OCI-LY7 (cell line): Measurements from ENCODE around the gene THG1L. TPM values are rescaled to one million over a fixed set of nuclear protein-coding genes. Genes with fewer than 3 reads are reported as not detected.

Experiments used
- BruUV-seq: library from RNA; stranded (reverse); fragments of 400-500 nt; replicated peaks from 2 replicates; lab custom pipeline; 2021; lab: Mats Ljungman, UMichigan
- CTCF ChIA-PET: fragments of 300-600 bp; sonication (Branson Sonifier 250); formaldehyde crosslinking; loops from one replicate; lab custom pipeline; 2022; ENCODE audit warnings: antibody characterized with exemption; ENCODE audit not compliant: unreplicated experiment; lab: Charles Lee
- POLR2A ChIA-PET: fragments of 300-600 bp; sonication (Branson Sonifier 250); formaldehyde crosslinking; loops from one replicate; lab custom pipeline; 2022; ENCODE audit warnings: antibody characterized with exemption; lab: Charles Lee
- DNase-seq: peaks from one replicate; pipeline ENCODE4 v3.0.0-alpha.2; 2015; ENCODE audit warnings: low spot score
- H2AFZ ChIP-seq: fragments of 200-600 bp; sonication (generic), shearing (Covaris generic); 2 replicates; pipeline ENCODE4 v1.6.1; 2014; ENCODE audit warnings: mild to moderate bottlenecking, antibody characterized with exemption, low read length, moderate library complexity
- H3K27ac ChIP-seq: fragments of 200-600 bp; sonication (generic); 2 replicates; pipeline ENCODE4 v1.5.1; 2014; ENCODE audit warnings: mixed run types, low read depth, mild to moderate bottlenecking, moderate library complexity, low read length, inconsistent platforms; ENCODE audit not compliant: poor library complexity, severe bottlenecking
- H3K36me3 ChIP-seq: fragments of 200-600 bp; sonication (generic); 2 replicates; pipeline ENCODE4 v1.6.1; 2014; ENCODE audit warnings: mild to moderate bottlenecking, antibody characterized with exemption, low read length, moderate library complexity, mixed read lengths; ENCODE audit not compliant: insufficient read depth
- H3K4me1 ChIP-seq: fragments of 200-600 bp; sonication (generic); 2 replicates; pipeline ENCODE4 v1.5.1; 2014; ENCODE audit warnings: mild to moderate bottlenecking, low read length; ENCODE audit not compliant: insufficient read depth, poor library complexity, severe bottlenecking
- H3K4me2 ChIP-seq: fragments of 200-600 bp; sonication (generic); 2 replicates; pipeline ENCODE4 v1.6.1; 2014; ENCODE audit warnings: mild to moderate bottlenecking, low read length
- H3K4me3 ChIP-seq: fragments of 200-600 bp; sonication (generic); 2 replicates; pipeline ENCODE4 v1.5.1; 2014; ENCODE audit warnings: mild to moderate bottlenecking, low read depth, low read length; ENCODE audit not compliant: poor library complexity, severe bottlenecking
- H3K79me2 ChIP-seq: fragments of 200-600 bp; sonication (generic); 2 replicates; pipeline ENCODE4 v1.6.1; 2016; ENCODE audit warnings: low read depth, mild to moderate bottlenecking, low read length, moderate library complexity, mixed read lengths; ENCODE audit not compliant: insufficient read depth
- H3K9me2 ChIP-seq: fragments of 200-600 bp; sonication (generic); 2 replicates; pipeline ENCODE4 v1.6.1; 2016; ENCODE audit warnings: mild to moderate bottlenecking, low read length, mixed read lengths; ENCODE audit not compliant: insufficient read depth
- H3K9me3 ChIP-seq: fragments of 200-600 bp; sonication (generic); 2 replicates; pipeline ENCODE4 v1.6.1; 2014; ENCODE audit warnings: mild to moderate bottlenecking, mixed run types, low read length, mixed read lengths
- H4K20me1 ChIP-seq: fragments of 200-600 bp; sonication (generic); 2 replicates; pipeline ENCODE4 v1.6.1; 2014; ENCODE audit warnings: mild to moderate bottlenecking, antibody characterized with exemption, low read length, moderate library complexity, mixed read lengths; ENCODE audit not compliant: insufficient read depth
- CTCF ChIP-seq: fragments of 200-600 bp; sonication (generic); conservative IDR thresholded peaks from 2 replicates; pipeline ENCODE4 v1.5.1; 2014; ENCODE audit warnings: mild to moderate bottlenecking, antibody characterized with exemption, low read length, moderate library complexity, mixed read lengths
- EZH2phosphoT487 ChIP-seq: fragments of 200-600 bp; sonication (generic); IDR thresholded peaks from 2 replicates; pipeline ENCODE4 v1.6.1; 2018; ENCODE audit warnings: low read depth, borderline replicate concordance, mild to moderate bottlenecking, mixed run types, antibody characterized with exemption, low read length, moderate library complexity, mixed read lengths
- intact Hi-C: fragments of 100-400 bp; cut with micrococcal nuclease; formaldehyde crosslinking; loops from one replicate; pipeline ENCODE4 v1.10.0; 2022; ENCODE audit not compliant: unreplicated experiment
- total RNA-seq, 2 experiments: library from RNA; depleted of rRNA in 1 of 2; stranded (reverse); fragments of >200 nt in 1 of 2; shearing (Covaris generic) in 1 of 2; gene quantifications; 2 replicates each; pipeline ENCODE4 v1.2.3, GENCODE V29; 2014 to 2022

Gene THG1L
- total RNA-seq, 2 experiments from 2014 or later: 18.5 to 20.7 TPM

GRCh38 chr5:157761690-157762621, 30.7 kb downstream of the THG1L start:
- intact Hi-C loops: loop anchor here (1.0 to 2.0 kb wide), 3 partner anchors 187 to 1371 kb away; no protein-coding TSS in a partner anchor
- no peak overlapping the region for H2AFZ ChIP-seq
- no peak overlapping the region for H3K4me2 ChIP-seq
- peaks cover 11% of the 10 kb centered on the region for H3K4me1 ChIP-seq
- H3K27ac ChIP-seq: no peak overlapping the region
- H3K9me2 ChIP-seq: no peaks in the 10 kb centered on the region
- peak; percentile 79 for DNase-seq
- no peaks in the 10 kb centered on the region for H3K9me3 ChIP-seq
- no TSS peak for BruUV-seq
- H3K36me3 ChIP-seq: peaks cover 29% of the 10 kb centered on the region; the same call in 1 of the 2 replicates
- ChIA-PET POLR2A (interaction anchor here (0.9 kb wide), 1 partner anchor 187 kb away, joined by 3 read pairs; no protein-coding TSS in a partner anchor), CTCF (interaction anchor here (0.5 to 1.0 kb wide), 3 partner anchors 69 to 378 kb away, joined by 3 to 5 read pairs (median 4); no protein-coding TSS in a partner anchor)
- TF ChIP-seq EZH2phosphoT487: no peak
- peak; percentile 96 for TF ChIP-seq CTCF
- H3K79me2 ChIP-seq: no peaks in the 10 kb centered on the region
- H4K20me1 ChIP-seq: no peaks in the 10 kb centered on the region
- H3K4me3 ChIP-seq: no peak overlapping the region

GRCh38 chr5:157764531-157764930, 33.3 kb downstream of the THG1L start:
- no peak overlapping the region for H3K27ac ChIP-seq
- no peak overlapping the region for H3K4me3 ChIP-seq
- peaks cover 3% of the 10 kb centered on the region; the same call in 1 of the 2 replicates for H3K36me3 ChIP-seq
- peaks cover 2% of the 10 kb centered on the region for H3K4me1 ChIP-seq
- H3K9me3 ChIP-seq: no peaks in the 10 kb centered on the region
- no peaks in the 10 kb centered on the region for H3K79me2 ChIP-seq
- H3K9me2 ChIP-seq: no peaks in the 10 kb centered on the region
- intact Hi-C loops: no loop called here
- H4K20me1 ChIP-seq: no peaks in the 10 kb centered on the region
- ChIA-PET CTCF (no interaction called here), POLR2A (interaction anchor here (0.5 to 1.3 kb wide), 4 partner anchors 10 to 1488 kb away, joined by 3 to 6 read pairs (median 3); no protein-coding TSS in a partner anchor)
- TF ChIP-seq EZH2phosphoT487: no peak
- TF ChIP-seq CTCF: no peak
- BruUV-seq: no TSS peak
- no peak for DNase-seq
- no peak overlapping the region for H2AFZ ChIP-seq
- no peak overlapping the region for H3K4me2 ChIP-seq
